ENCODE measurements around the gene SLC17A7. TPM values are rescaled to one million over a fixed set of nuclear protein-coding genes. Genes with fewer than 3 reads are reported as not detected.

SLC17A7 gene
- total and polyA plus RNA-seq, 9 of the 15 experiments (the other 6 are each of a cell fraction or from before 2014, with no cell fraction given) = 1.1 to 15.7 (median 2.4) TPM

DNA sequence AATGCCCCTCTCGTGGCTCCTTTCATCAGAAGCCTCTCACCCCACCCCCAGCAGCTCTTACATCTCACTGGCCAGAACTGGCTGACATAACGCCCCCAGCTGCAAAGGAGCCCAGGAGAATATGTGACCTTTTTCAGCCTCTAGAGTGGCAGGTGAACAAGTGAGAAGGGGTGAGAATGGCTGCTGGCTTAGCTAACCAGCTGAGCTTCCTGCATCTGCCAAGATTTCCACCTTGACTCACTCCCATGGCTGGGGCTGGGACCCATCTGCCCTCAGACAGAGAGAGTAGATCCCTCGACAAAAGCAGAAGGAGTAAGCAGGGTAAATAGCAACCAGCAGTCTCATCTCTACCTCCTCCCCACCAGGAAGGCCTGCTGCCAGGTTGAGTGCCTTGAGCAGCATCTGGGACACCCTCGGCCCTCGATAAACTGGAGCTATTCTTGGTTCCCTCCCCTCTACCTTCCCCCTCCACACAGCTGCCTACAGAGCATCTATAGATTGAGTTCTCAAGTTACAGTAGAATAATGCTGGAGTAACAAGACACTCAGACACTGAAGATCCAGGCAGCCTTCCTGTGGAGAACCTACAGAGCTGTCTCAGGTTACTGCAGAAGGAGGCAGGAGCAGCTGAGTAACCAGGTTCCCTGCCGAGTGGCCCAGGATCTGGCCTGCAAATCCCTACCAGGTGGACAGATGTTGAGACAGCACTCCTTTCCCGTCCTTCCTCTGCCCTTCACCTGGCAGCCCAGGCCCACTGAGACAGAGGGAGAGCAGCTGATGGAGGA lies 37.7 kb downstream of the SLC17A7 start:
- DNase-seq (ENCODE audit: extremely low read depth in 1 of 4, low spot score in 3 of 4) (peak in 1 of 4 experiments; percentile 61), FAIRE-seq (peak; percentile 77), ATAC-seq (peak; percentile 76)
- Histone ChIP-seq H3K27me3 (ENCODE audit: control insufficient read depth in 2 of 2, insufficient read depth in 2 of 2, low read length in 2 of 2) (no peaks in the 10 kb centered on the region), H3K9ac (ENCODE audit: insufficient read depth in 1 of 2, low read depth in 2 of 2, low read length in 2 of 2) (peak overlapping the region in 1 of 2 experiments; percentile 49; a peak in 1 of 4 replicates), H3K36me3 (ENCODE audit: control insufficient read depth, insufficient read depth, low read length) (no peaks in the 10 kb centered on the region), H3K9me3 (replicated peaks; ENCODE audit: control insufficient read depth, insufficient read depth, low read depth, low read length) (no peaks in the 10 kb centered on the region), H3K79me2 (ENCODE audit: control insufficient read depth, insufficient read depth, low read length) (no peaks in the 10 kb centered on the region), H3K4me3 (no peak overlapping the region), H4K20me1 (replicated peaks; ENCODE audit: control insufficient read depth, insufficient read depth, low read length) (no peaks in the 10 kb centered on the region), H3K9me1 (ENCODE audit: control insufficient read depth, insufficient read depth, low read length) (no peaks in the 10 kb centered on the region), H3K4me2 (ENCODE audit: insufficient read depth, low read length) (0 out of 2 replicates have a peak overlapping the region, but pooled peaks have one; percentile 1), H3K27ac (ENCODE audit: extremely low read depth, low read depth, low read length) (0 out of 3 replicates have a peak overlapping the region, but pooled peaks have one; percentile 29), H3K4me1 (replicated peaks in 1 of 2; ENCODE audit: control insufficient read depth in 2 of 2, insufficient read depth in 2 of 2, low read length in 2 of 2) (peaks cover 19 to 21% of the 10 kb centered on the region in 2 experiments), H2AFZ (ENCODE audit: low read depth, low read length) (peak overlapping the region; percentile 75)
- CTCF ChIA-PET (ENCODE audit: low intra/inter-chr PET ratio) = no interaction called here
- no TSS peak for BruUV-seq (replicated peaks)
- intact Hi-C loops (cut with micrococcal nuclease) = no loop called here
- in situ Hi-C loops (cut with MboI) = no loop called here
- 19% methylated on average over 7 of the region's 7 CpGs for WGBS (ENCODE audit: insufficient coverage, low coverage, missing lambda C conversion rate)
- POLR2A ChIA-PET = interaction anchor here (0.5 to 1.6 kb wide), 5 partner anchors 10 to 102 kb away, joined by 3 to 5 read pairs (median 3); no protein-coding TSS in a partner anchor
- TF ChIP-seq ADNP (tag; IDR thresholded peaks at IDR 0.05) = no peak
- TF ChIP-seq PCBP1 (IDR thresholded peaks at IDR 0.05; ENCODE audit: low read depth, low read length, poor library complexity, severe bottlenecking) = no peak
- TF ChIP-seq LEF1 (IDR thresholded peaks at IDR 0.05) = no peak
- TF ChIP-seq AFF4 (CRISPR knock-in tag; IDR thresholded peaks at IDR 0.05) = no peak
- TF ChIP-seq ZNF197 (CRISPR knock-in tag; IDR thresholded peaks at IDR 0.05; ENCODE audit: low read depth) = no peak
- no peak for TF ChIP-seq MBD2 (IDR thresholded peaks at IDR 0.05; ENCODE audit: borderline replicate concordance, low read depth)
- no peak for TF ChIP-seq HLTF (IDR thresholded peaks at IDR 0.05)
- TF ChIP-seq ZNF121 (CRISPR knock-in tag; conservative IDR thresholded peaks at IDR 0.05) = no peak
- TF ChIP-seq, protein P1, sequence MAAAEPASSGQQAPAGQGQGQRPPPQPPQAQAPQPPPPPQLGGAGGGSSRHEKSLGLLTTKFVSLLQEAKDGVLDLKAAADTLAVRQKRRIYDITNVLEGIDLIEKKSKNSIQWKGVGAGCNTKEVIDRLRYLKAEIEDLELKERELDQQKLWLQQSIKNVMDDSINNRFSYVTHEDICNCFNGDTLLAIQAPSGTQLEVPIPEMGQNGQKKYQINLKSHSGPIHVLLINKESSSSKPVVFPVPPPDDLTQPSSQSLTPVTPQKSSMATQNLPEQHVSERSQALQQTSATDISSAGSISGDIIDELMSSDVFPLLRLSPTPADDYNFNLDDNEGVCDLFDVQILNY (CRISPR knock-in tag; IDR thresholded peaks at IDR 0.05) = 0 out of 2 replicates have a peak, but pooled peaks have one; percentile 59
- no peak for TF ChIP-seq TEAD1 (CRISPR knock-in tag; IDR thresholded peaks at IDR 0.05)
- TF ChIP-seq IFI16 (CRISPR knock-in tag; IDR thresholded peaks at IDR 0.05) = no peak
